RPMI7951 (cell line): ENCODE measurements around the gene NFATC2. TPM values are rescaled to one million over a fixed set of nuclear protein-coding genes. Genes with fewer than 3 reads are reported as not detected.
A peak's percentile ranks its signal among the peaks of the same experiment; 100 is the strongest.

Experiments
- DNase-seq: peaks from one replicate; pipeline ENCODE4 v3.0.0-alpha.2; 2012; ENCODE audit warnings: low read depth
- total RNA-seq: library from RNA; depleted of rRNA; stranded (reverse); fragments of >200 nt; shearing (Covaris generic); gene quantifications from 2 replicates; pipeline ENCODE4 v1.2.3, GENCODE V29; 2014; rRNA removed

Gene NFATC2
- 3.0 and 3.4 TPM in 2 replicates for total RNA-seq

DNA sequence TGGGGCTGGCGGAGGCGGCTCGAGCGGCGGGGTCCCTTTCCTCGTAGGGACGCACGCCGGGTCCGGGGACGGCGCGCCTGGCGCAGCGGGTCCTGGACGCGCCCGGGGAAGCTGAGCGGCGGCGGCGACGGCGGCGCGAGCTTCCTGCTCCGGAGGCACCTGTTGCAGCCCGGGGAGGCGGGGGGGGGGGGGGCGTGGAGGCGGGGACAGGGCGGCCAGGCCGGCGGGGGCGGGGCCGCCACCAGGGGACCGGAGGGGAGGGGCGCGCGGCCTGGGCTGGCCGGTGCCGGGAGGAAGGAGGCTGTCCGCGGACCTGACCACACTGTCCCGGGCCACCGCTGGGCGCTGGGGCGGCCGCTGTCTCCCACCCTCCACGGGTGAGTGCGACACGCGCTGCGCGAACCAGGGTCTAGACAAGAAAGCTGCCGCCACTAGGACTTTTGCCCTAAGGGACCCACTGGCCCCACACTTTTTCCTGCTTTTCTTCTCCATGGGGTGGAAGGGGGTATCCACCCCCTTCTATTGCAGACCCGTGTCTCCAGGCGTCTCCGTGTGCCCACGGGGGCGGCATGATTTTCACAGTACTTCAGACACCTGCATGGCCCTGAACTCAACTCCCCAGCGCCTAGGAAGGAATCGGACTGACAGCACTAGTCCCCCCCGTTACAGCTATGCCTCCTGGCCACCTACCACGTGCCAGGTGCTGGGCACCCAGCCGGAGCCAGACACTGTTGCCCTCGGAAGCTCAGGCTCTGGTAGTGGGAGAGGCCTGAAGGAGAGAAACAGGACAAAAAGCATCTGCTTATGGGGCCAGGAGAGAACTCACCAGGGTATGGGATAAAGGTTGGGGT lies at the start of gene NFATC2:
NFATC2 (minus strand) TSS at position 149 of the 851 bp plus-strand sequence. CDS start 220 bp downstream, outside the sequence.
- no peak for DNase-seq

DNA sequence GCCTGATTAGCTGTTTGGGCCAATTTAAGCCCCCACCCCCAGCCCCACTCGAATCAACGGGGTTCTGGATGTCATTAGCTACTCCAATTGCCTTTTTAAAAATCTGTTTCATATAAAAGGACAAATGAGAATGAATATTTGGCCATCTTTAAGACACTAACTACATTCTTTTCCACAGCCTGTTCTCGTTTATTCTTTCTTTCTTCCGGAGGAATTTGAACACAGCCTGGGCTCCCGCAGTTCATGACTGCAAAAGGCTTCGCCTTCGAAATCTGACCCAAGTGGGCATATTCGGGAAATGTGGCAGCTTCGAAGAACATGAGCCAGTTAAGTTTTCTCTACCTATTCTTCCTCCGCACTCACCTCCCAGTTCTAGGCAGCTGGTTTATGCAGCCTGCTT lies 49.4 kb upstream of the NFATC2 start:
- no peak for DNase-seq

DNA sequence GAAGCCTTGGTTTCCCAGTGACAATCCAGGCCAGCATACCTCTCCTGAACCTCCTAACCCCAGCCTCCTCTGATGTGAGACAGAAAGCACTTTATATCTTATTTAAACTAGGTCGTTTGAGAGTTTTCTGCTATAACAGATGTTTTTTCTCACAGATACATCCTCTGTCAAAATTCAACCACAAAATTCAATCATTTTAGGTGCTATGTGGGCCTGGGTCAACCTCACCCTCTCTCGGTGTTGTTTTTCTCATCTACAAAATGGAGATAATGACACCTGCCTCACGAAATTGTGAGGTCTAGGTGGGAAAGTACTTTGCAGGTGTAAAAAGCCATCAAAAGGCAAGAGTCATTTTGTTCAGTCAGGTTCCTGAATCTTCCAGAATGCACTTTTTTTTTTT lies 46.2 kb upstream of the NFATC2 start:
- no peak for DNase-seq

DNA sequence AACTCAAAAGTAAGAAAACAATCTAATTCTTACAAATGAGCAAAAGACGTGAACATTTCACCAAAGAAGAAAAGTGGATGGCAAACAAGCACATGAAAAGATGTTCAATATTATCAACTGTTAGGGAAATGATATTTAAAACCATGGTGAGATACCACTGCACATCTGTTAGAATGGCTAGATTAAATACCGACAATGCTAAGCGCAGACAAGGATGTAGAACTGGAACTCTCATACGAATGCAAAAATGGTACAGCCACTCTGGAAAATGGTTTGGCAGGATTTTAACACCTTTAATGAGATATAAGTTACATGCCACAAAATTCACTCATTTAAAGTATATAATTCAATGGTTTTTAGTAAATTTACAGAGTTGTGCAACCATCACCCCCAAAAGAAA lies 44.6 kb upstream of the NFATC2 start:
- DNase-seq: no peak

DNA sequence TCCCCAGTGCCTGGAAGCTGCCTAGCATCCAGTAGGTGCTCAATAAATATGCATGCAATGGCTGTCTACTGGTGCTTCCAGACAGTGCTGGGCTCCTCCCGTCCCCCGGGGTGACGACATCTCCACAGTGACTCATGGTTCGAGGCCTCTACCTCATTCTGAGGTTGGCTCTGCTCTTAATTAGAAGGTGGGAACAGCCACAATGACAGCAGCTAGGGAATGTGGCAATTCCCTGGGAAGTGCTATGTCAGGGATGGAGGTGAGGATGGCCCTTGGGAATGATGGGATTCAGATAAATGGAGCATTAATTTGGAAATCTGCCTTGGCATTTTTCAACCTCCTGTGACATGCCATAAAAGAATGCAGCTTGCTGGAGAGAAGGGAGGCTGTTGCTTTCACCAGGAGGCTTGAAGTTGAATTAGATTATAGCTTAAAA lies 43.5 kb upstream of the NFATC2 start:
- DNase-seq: peak; percentile 96

DNA sequence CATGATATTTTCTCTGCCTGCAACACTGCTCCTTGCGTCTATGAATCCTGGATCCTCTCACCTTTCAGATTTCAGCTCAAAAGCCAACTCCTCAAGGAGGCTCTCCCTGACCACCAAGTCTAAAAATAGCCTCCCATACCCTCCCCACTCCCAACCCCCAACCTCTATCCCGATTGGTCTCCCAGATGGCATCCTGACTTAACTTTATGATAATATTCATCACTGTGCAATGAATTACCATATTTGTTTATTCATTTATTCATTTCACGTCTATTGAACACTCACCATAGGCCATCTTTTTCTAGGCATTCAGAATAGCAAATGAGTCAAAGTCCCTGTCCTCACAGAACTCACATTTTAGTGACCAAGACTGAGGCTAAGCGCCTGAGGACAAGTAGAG lies 42.6 kb upstream of the NFATC2 start:
- no peak for DNase-seq

DNA sequence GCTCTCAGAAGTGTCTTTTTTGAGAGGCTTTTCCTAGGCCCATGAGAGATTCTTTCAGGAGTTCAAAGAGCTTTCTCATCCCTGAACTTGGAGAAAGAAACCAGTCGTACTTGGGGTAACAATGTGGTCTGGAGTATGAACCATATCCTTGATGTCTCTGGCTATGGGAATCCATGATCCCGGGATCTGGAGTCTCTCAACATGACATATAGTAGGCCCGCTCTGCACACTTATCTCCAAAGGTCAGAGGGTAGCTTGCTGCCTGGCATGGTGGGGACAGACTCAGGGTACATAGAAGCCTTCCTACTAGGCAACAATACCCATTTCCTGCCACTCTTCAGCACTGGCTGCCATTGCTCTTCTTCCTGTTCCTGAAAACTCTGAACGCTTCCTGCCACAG lies 42.2 kb upstream of the NFATC2 start:
- no peak for DNase-seq

DNA sequence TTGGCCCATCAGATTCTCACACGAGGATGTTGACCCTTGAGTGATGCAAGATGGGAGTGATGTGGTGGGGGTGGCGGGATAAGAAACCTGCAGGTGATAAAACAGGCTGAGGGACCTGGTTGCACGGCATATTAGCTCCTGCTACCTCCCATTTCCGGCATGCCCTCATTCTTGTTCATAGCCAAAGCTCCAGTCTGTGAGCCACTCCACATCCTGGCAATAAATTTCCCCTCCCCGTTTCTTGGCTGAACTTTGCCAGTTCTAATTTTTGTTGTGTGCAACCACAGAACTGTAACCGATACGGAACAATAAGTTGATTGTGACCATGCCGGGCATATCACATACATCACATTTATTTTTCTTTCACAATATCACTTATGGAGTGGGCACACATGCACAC lies 41.6 kb upstream of the NFATC2 start:
- DNase-seq: peak; percentile 63

DNA sequence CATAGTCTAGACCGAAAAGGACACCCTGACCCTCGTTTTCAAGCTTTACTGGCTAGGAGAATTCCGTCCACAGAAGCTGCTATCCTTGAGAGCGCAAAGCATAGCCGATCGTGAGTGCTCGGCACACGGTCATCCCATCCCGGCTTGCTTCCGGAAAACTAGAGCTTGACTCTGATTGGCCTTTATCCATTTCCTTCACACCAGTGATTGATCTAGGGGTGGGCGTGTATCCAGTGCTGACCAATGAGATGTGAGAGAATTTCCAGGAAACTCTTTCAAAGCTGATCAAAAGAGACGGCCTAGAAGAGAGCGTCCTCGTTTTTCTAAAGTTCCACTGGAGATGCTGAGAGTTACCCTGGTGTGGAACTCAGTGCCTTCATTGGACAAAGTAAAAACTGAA lies 41.0 kb upstream of the NFATC2 start:
- no peak for DNase-seq

DNA sequence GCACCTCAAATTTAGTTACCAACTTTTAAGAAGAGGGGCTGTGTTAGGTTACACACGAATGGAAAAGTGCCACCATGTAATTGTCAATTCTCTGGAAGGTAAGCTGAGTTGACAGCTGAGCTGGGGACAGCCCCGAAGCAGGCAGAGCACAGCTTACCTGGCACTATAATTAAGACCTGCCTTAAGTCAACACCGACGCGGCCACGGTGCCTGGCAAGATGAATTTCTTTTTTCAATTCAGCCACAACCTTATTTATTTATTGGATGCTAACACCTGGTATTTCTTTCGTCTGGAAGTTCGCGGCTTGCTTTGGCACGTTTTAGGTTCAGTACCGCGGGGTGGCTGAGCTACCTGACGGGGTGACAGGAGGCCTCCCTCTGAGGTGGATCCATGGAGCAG lies 40.6 kb upstream of the NFATC2 start:
- DNase-seq: no peak

DNA sequence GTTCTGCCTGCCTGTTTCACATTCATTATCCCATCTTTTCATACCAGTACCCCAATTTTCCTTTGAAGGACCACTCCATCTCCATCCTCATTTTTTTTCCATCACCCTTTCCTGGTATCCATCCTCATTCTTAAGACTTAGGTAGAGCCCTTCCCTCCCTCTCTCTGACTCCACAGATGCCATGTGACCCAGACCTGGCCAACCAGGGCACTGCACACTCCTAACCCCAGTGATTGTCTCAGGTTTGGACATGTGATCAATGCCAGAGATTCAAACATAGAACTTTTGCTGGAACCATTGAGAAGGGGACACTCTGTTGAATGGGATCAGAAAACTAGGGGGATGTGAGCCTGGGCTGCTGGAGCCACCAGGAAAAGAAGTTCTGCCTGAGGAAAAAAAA lies 39.1 kb upstream of the NFATC2 start:
- DNase-seq: no peak

DNA sequence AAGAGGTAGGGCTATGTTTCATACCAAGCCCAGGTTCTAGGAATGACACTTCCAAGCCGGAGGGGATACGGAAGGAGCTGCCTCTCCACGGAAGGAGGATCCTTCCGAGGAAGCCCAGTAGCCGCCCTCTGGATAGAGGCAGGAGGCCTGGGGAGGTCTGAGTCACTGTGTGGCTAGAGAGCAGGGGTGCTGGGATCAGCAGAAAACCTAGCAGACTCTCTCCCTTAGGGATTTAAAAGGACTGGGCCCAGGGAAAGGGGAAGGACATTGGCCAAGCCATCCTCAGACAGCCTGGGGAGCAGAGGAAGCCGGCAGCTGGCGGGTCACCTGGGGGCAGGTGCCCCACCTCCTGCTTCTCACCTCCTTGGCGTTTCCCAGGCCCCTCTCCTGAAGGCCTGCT lies 36.6 kb upstream of the NFATC2 start:
- peak; percentile 94 for DNase-seq

DNA sequence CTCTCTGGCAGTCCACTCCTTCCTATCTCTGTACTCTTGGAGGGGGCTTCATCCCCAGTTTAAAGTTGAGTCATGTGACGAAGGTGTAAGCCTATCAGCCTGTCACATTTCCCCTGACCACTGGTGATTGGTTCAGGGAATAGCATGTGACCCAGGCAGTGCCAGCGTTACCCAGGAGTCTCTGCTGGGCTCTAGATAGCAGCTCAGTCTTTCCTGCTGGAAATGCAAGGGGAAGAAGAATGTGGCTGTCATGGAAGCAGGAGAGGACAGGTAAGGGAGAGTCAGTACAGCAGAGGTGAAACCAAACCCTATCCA lies 35.6 kb upstream of the NFATC2 start:
- DNase-seq: no peak

DNA sequence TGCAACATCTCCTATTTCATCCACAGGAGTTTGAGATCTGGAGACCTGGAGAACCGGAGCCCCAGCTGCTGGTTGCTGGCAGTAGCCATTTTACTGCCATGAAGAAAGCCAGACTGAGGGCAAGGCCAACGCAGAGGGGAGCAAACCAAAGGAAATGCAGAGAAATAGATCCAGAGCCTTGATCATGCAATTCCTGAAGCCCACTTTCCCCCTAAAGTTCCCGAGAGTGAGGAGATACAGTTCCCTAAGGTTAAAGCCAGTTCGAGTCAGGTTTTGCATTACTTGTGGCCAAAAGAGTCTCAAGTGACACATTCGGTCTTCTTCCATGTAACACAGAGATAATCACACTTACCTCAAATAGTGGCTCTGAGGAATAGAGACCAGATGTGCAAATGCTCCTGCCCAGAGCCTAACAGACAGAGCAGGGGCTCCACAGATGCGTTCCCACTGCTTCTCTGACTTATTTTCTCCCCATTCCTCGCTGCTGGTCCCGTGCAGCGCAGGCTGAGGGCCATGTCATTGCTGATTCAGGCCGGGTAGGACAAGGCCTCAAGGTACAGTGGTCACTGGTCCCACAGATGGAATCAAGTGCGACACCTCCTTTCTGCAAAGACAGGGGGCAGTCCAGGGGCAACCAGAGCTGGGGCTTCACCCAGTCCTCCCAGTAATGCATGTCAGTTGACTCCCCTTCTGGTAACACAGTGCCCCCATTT lies 35.1 kb upstream of the NFATC2 start:
- DNase-seq: no peak

DNA sequence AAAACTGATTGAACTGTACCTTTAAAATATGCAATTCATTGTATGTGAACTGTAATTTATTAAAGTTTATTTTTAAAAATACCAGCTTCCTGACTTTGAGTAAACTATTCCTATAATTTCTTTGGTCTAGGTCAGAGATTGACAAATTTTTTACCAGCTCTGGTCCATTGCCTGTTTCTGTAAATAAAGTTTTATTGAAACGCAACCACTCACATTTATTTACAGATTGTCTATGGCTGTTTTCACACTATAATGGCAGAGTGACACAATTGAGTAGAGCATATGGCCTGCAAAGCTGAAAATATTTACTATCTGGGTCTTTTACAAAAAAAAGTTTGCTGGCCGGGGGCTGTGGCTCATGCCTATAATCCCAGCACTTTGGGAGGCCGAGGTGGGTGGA lies 33.0 kb upstream of the NFATC2 start:
- DNase-seq: no peak

DNA sequence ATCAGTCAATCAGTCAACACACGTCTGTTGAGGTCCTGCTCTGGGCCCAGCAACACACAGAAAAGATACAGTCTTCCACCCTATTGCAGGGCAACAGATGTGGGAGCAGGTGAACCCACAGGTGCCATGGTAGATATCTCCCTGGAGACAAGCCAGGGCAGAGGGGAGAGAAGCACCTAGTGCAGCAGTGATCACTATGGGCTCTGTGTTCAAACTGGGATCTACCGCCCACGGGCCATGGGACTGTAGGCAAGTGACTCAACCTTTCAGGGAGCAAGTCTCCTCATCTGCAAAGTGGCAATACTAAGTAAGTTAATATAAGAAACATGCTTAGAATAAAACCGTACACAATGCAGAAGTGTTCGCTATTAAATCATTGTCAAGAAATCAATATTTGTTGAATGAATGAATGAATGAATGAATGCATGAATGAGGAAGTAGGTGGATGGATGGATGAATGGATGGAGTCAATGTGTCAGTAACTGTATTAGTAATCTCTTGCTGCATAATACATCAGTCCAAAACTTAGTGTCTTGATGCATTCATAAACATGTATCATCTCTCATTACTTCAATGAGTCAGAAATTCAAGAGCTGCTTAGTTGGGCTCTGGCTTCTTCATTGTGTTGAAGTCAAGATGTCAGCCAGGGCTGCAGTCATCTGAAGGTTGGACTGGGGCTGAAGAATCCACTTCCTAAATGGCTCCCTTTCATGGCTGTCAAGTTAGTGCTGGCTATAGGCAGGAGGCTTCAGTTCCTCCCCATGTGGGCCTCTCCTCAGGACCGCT lies 31.9 kb upstream of the NFATC2 start:
- DNase-seq: no peak

DNA sequence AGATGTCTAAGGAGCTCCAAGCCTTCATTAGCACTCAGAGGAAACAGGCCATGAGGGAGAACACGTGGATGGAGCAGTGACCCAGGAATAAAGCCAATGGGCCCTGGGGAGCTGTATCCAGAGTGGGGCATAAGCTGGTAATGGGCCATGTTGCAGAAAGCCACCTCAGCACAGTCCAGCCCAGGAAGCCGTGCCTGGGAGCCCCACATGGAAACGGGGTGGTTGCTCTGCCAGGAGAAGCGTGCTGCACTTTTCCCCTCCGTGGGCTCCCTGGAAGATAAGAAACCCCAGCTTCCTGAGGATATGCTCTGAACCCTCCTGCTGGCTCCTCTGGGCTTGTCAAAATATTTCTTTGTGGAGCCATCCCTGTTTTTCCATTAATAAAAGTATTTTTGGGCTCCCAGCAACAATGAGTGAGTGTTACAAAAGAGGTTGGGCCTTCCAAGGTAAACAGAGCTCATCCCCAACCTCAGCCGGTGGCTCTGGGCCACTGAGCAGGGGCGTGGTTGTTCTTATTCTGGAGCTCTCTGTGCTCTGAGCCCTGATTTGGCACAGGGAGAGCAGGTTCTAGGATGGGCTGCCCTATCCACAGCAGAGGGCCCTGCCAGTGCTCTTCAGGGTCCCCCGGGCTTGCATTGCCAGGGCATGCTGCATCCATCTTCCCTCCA lies 31.2 kb upstream of the NFATC2 start:
- DNase-seq: no peak

DNA sequence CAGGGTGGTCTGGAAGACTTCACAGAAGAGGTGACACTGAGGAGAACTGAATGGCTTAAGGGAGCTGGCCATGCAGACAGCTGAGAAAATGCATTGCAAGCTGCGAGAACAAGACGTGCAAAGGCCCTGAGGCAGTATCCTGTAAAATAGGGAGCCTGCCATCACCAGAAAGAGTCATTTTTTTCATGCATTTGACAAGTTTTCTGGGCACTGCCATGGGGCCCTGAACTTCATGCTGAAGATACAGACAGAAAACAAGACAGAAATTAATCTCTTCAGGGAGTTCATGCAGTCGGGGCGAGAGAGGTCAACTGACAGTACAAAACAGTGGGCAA lies 28.9 kb upstream of the NFATC2 start:
- no peak for DNase-seq

DNA sequence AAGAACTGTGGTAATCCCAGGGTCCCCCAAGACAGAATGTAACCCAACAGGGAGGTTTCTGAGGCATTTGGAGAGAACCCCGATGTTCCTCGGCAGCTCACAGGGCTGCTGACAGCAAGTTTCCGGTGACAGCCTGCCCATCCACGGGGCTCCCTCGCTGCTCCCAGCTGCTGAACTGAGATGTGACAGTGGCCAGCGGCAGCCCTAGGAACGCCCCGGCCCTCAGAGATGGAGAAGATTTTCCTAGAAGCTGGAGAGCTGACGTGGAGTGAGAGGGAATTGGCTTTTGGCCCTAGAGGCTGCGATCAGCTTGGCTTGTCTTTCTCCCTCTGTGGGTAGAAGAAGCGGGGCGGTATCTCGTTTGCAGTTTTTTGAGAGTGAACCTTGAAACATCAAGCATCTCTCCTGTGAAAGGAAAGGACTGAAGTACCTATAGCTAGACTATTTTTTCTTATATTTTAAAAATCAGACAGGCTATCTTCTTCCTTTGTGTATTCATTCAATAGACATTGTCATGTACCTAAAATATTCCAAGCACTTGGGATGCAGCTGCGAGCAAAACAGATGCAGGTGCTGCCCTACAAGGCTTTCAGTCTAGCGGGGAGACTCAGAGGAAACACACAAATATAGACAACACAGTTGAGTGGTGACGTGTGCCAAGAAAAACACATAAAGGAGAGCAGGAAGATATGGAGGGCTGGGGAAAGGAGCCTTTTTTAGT lies 28.4 kb upstream of the NFATC2 start:
- no peak for DNase-seq

DNA sequence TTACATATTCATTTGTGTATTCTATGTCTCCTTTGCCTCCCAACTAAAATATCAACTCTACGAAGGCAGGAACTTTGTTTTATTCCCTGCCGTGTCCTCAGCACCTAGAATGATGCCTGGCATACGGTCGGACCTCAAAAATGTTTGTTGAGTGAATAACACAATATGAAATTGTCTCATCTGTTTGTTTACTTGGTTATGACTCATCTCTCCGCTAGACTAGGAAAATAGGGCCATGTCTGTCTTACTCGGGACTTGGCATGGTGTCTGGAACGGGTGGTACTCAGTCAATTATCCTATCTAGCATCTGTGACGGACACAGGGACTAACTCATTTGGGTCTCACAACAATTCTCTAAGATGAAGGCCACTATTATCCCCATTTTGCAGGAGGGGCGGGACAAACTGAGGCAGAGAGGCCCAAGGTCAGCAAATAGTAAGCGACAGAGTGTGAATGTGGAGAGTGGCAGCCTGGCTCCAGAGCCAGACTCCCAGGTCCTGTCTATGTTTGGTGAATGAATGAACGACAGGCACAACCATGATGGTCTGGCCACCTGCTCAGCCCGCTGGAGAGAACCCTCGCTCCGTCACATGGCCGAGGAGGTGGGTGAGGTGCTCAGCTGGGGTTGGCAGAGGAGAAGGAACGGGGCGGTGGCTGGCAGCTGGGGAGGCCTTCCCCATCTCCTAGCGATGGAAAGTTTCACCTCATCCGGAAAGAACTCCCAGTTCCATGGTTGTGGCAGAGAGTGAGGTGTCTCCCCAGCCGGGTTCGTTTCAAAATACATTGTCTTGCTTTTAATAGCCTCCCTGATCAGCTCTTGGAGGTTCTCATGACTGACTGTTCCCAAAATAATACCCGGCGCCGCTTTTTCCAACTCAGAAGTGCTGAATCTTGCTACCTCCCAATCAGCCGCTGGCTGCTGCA lies 27.6 kb upstream of the NFATC2 start:
- peak; percentile 65 for DNase-seq
